Keratinocyte (primary cell): Measurements from ENCODE around the gene OTX2.

Experiments
- EZH2 ChIP-seq: IDR thresholded peaks from one replicate; pipeline ENCODE4 v1.6.1; 2012; ENCODE audit warnings: inconsistent platforms, mild to moderate bottlenecking, low read length, moderate library complexity
- TF ChIP-seq, protein P1 (sequence below), 3 experiments: IDR thresholded peaks in 1 of 3; conservative IDR thresholded peaks in 1 of 3; optimal IDR thresholded peaks in 1 of 3; 2 replicates in 2 of 3; 3 replicates in 1 of 3; pipeline versions ENCODE3 to v1.5.1; 2011; ENCODE audit warnings: low read length in 3 of 3, mild to moderate bottlenecking in 3 of 3, moderate library complexity in 2 of 3, control low read depth in 1 of 3, inconsistent platforms in 1 of 3; ENCODE audit not compliant: insufficient read depth in 2 of 3; ENCODE audit errors: extremely low read depth in 1 of 3

DNA sequence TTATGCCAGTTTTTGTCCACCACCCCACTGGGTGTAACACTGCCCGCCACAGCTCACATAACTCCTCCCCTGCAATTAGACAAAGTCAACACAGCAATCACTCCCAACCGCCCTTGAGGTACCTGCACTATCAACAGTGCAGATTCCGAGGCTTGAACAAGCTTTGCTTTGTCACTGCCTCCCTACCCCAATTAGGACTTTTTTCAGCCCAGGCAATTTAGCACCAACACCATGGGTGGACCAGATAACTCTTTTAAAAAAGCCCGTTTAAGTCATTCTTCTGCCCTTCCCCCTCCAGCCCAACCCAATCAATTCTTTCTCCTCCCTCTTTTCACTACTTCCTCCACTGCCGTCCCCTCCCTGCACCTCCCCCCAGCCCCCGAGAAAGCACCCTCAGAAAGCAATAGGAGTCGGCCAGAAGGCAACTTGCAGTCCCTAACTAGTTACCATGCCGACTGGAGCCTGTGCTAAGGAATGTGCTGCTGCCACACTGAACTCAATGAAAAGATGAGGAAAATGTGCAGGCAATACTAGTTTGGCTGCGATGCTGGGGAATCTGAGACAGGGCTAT lies 45.7 kb upstream of the OTX2 start:
- TF ChIP-seq EZH2: no peak
- TF ChIP-seq, protein P1, sequence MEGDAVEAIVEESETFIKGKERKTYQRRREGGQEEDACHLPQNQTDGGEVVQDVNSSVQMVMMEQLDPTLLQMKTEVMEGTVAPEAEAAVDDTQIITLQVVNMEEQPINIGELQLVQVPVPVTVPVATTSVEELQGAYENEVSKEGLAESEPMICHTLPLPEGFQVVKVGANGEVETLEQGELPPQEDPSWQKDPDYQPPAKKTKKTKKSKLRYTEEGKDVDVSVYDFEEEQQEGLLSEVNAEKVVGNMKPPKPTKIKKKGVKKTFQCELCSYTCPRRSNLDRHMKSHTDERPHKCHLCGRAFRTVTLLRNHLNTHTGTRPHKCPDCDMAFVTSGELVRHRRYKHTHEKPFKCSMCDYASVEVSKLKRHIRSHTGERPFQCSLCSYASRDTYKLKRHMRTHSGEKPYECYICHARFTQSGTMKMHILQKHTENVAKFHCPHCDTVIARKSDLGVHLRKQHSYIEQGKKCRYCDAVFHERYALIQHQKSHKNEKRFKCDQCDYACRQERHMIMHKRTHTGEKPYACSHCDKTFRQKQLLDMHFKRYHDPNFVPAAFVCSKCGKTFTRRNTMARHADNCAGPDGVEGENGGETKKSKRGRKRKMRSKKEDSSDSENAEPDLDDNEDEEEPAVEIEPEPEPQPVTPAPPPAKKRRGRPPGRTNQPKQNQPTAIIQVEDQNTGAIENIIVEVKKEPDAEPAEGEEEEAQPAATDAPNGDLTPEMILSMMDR (optimal IDR thresholded peaks at IDR 0.05 in 1 of 3, IDR thresholded peaks at IDR 0.05 in 1 of 3, conservative IDR thresholded peaks at IDR 0.05 in 1 of 3; ENCODE audit: extremely low read depth in 1 of 3, insufficient read depth in 2 of 3, low read length in 3 of 3): no peak
